GM13977 (cell line): ENCODE data around the gene PRSS2.

Experiments
- DNase-seq: peaks from one replicate; pipeline ENCODE4 v3.0.0; 2012; ENCODE audit warnings: low spot score
- CTCF ChIP-seq: IDR thresholded peaks from 2 replicates; pipeline ENCODE4 v1.5.1; 2012; ENCODE audit warnings: mild to moderate bottlenecking, control low read depth; ENCODE audit not compliant: insufficient read depth; ENCODE audit errors: extremely low read depth, missing control alignments
- in situ Hi-C: fragments of 300-500 bp; cut with MboI; formaldehyde crosslinking; loops from one replicate; pipeline ENCODE4 v1.12.0; 2022; ENCODE audit warnings: low sequenced_read_pairs, low pct_unique_long_range_greater_than_20kb, mixed read lengths, inconsistent platforms; ENCODE audit not compliant: unreplicated experiment

The PRSS2 gene

GRCh38 chr7:142782922-142783900, 12.4 kb downstream of the PRSS2 start:
- in situ Hi-C loops: loop anchor here (10.0 kb wide), 1 partner anchor 148 kb away; no protein-coding TSS in a partner anchor
- DNase-seq: peak; percentile 82
- peak; percentile 96 for TF ChIP-seq CTCF

GRCh38 chr7:142784096-142784495, 13.3 kb downstream of the PRSS2 start:
- in situ Hi-C loops: loop anchor here (10.0 kb wide), 1 partner anchor 149 kb away; no protein-coding TSS in a partner anchor
- no peak for DNase-seq
- TF ChIP-seq CTCF: no peak

- in situ Hi-C loops: loop anchor here (10.0 kb wide), 1 partner anchor 150 kb away; no protein-coding TSS in a partner anchor
- no peak for DNase-seq
- no peak for TF ChIP-seq CTCF
These were observed 13.9 kb downstream of the PRSS2 start for GRCh38 chr7:142784716-142785115.

GRCh38 chr7:142785841-142786250, 15.1 kb downstream of the PRSS2 start:
- in situ Hi-C loops: loop anchor here (10.0 kb wide), 1 partner anchor 151 kb away; no protein-coding TSS in a partner anchor
- DNase-seq: no peak
- no peak for TF ChIP-seq CTCF

- in situ Hi-C loops: loop anchor here (10.0 kb wide), 1 partner anchor 152 kb away; no protein-coding TSS in a partner anchor
- TF ChIP-seq CTCF: no peak
- no peak for DNase-seq
These were observed 16.4 kb downstream of the PRSS2 start for GRCh38 chr7:142787034-142787768.

- TF ChIP-seq CTCF: no peak
- no peak for DNase-seq
- in situ Hi-C loops: loop anchor here (10.0 kb wide), 1 partner anchor 153 kb away; no protein-coding TSS in a partner anchor
These were observed 17.0 kb downstream of the PRSS2 start for GRCh38 chr7:142787783-142788182.
